K562 (cell line): Measurements from ENCODE around the gene MYO1B. TPM values are rescaled to one million over a fixed set of nuclear protein-coding genes. Genes with fewer than 3 reads are reported as not detected.

Experiments used
- ATAC-seq: fragments of 200-7000 bp; cut with Tn5 transposase; 3 replicates; pipeline ENCODE4 v1.9.1; 2020; ENCODE audit warnings: moderate library complexity
- BruUV-seq: library from RNA; stranded (reverse); fragments of 400-500 nt; replicated peaks from 2 replicates; lab custom pipeline; 2021; lab: Mats Ljungman, UMichigan
- CTCF ChIA-PET: fragments of 300-600 bp; formaldehyde crosslinking; extraction: SDS; loops from one replicate; lab custom pipeline; 2021; ENCODE audit warnings: low intra/inter-chr PET ratio; lab: Yijun Ruan, JAX
- POLR2A ChIA-PET: fragments of 300-600, 350-650 bp; sonication (Branson Sonifier 250); formaldehyde crosslinking; extraction: SDS; loops from one replicate; lab custom pipeline; 2021; ENCODE audit warnings: antibody characterized with exemption, inconsistent platforms; lab: Yijun Ruan, JAX
- DNase-seq, 4 experiments: peaks; one replicate each; pipeline versions ENCODE4 v3.0.0 to v3.0.0-alpha.2; 2011 to 2018; ENCODE audit warnings: low spot score in 3 of 4, mixed read lengths in 3 of 4; ENCODE audit errors: extremely low read depth in 1 of 4
- FAIRE-seq: peaks from 2 replicates; lab custom pipeline; 2011; peaks lifted over from hg19 to GRCh38; lab: Jason Lieb, UNC
- H2AFZ ChIP-seq: 2 replicates; pipeline ENCODE4 v1.6.0; 2011; ENCODE audit warnings: low read depth, low read length, control low read depth, inconsistent platforms
- H3K27ac ChIP-seq: fragments of 200-600 bp; 3 replicates; pipeline ENCODE4 v1.8.0; 2011; ENCODE audit warnings: low read depth, mild to moderate bottlenecking, control low read depth, inconsistent platforms, low read length, moderate library complexity, mixed read lengths; ENCODE audit errors: extremely low read depth
- H3K27me3 ChIP-seq, 2 experiments: fragments of 300-600 bp in 1 of 2; 2 replicates in 1 of 2; 3 replicates in 1 of 2; pipeline versions ENCODE4 v1.6.0 to v1.8.0; 2011; ENCODE audit warnings: inconsistent platforms in 2 of 2, low read length in 2 of 2, mild to moderate bottlenecking in 1 of 2, mixed read lengths in 1 of 2, moderate library complexity in 1 of 2; ENCODE audit not compliant: control insufficient read depth in 2 of 2, insufficient read depth in 2 of 2
- H3K36me3 ChIP-seq: fragments of 300-600 bp; 3 replicates; pipeline ENCODE4 v1.8.0; 2011; ENCODE audit warnings: mild to moderate bottlenecking, low read length, inconsistent platforms; ENCODE audit not compliant: control insufficient read depth, insufficient read depth
- H3K4me1 ChIP-seq, 2 experiments: fragments of 200-600 bp in 1 of 2; replicated peaks in 1 of 2; 2 replicates in 1 of 2; 3 replicates in 1 of 2; pipeline versions ENCODE4 v1.5.1 to v1.8.0; 2011; ENCODE audit warnings: inconsistent platforms in 2 of 2, low read length in 2 of 2, mild to moderate bottlenecking in 1 of 2, mixed read lengths in 1 of 2, moderate library complexity in 1 of 2; ENCODE audit not compliant: control insufficient read depth in 2 of 2, insufficient read depth in 2 of 2
- H3K4me2 ChIP-seq: 2 replicates; pipeline ENCODE4 v1.6.1; 2011; ENCODE audit warnings: low read length, control low read depth, inconsistent platforms, mixed read lengths; ENCODE audit not compliant: insufficient read depth
- H3K4me3 ChIP-seq: fragments of 200-600 bp; sonication (generic), shearing (Covaris generic); 2 replicates; pipeline ENCODE4 v1.5.1; 2016; ENCODE audit warnings: control low read depth, inconsistent platforms
- H3K79me2 ChIP-seq: fragments of 200-600 bp; 3 replicates; pipeline ENCODE4 v1.8.0; 2011; ENCODE audit warnings: low read length, inconsistent platforms; ENCODE audit not compliant: control insufficient read depth, insufficient read depth
- H3K9ac ChIP-seq, 2 experiments: 2 replicates each; pipeline versions ENCODE4 v1.6.0 to v1.6.1; 2011; ENCODE audit warnings: low read depth in 2 of 2, low read length in 2 of 2, control low read depth in 1 of 2, inconsistent platforms in 1 of 2, mild to moderate bottlenecking in 1 of 2, mixed read lengths in 1 of 2; ENCODE audit not compliant: insufficient read depth in 1 of 2
- H3K9me1 ChIP-seq: one replicate; pipeline ENCODE4 v1.6.0; 2011; ENCODE audit warnings: inconsistent platforms, mild to moderate bottlenecking, low read length, moderate library complexity; ENCODE audit not compliant: control insufficient read depth, insufficient read depth
- H3K9me3 ChIP-seq: replicated peaks from 2 replicates; pipeline ENCODE4 v1.5.1; 2011; ENCODE audit warnings: low read depth, low read length, inconsistent platforms; ENCODE audit not compliant: control insufficient read depth, insufficient read depth
- H4K20me1 ChIP-seq: replicated peaks from 2 replicates; pipeline ENCODE4 v1.6.1; 2011; ENCODE audit warnings: low read length, inconsistent platforms, mixed read lengths; ENCODE audit not compliant: control insufficient read depth, insufficient read depth
- ATF7 ChIP-seq: fragments of 450-650 bp; IDR thresholded peaks from 2 replicates; pipeline ENCODE4 v1.7.1; 2014; ENCODE audit warnings: mild to moderate bottlenecking, moderate library complexity
- CBX3 ChIP-seq, 2 experiments: IDR thresholded peaks; 1 replicate in 1 of 2; 2 replicates in 1 of 2; pipeline ENCODE4 v1.6.1; 2012; ENCODE audit warnings: inconsistent platforms in 2 of 2, low read length in 2 of 2, borderline replicate concordance in 1 of 2, control low read depth in 1 of 2
- ESRRB ChIP-seq: fragments of 250-450 bp; sonication (Bioruptor Pico); IDR thresholded peaks from 2 replicates; pipeline ENCODE4 v1.5.0; 2020; ENCODE audit warnings: mild to moderate bottlenecking, moderate library complexity, borderline replicate concordance
- MEF2A ChIP-seq: IDR thresholded peaks from 2 replicates; pipeline ENCODE4 v1.6.1; 2011; ENCODE audit warnings: low read depth, mild to moderate bottlenecking, low read length, moderate library complexity; ENCODE audit not compliant: control insufficient read depth
- NR2C1 ChIP-seq, 2 experiments: fragments of 450-650 bp; IDR thresholded peaks; 2 replicates each; pipeline ENCODE4 v1.6.1; 2017; ENCODE audit warnings: mild to moderate bottlenecking in 2 of 2, antibody characterized with exemption in 1 of 2, inconsistent platforms in 1 of 2, missing compliant biosample characterization in 1 of 2, missing genetic modification characterization in 1 of 2
- POLR2AphosphoS5 ChIP-seq: IDR thresholded peaks from 2 replicates; pipeline ENCODE4 v1.6.1; 2011; ENCODE audit warnings: mild to moderate bottlenecking, low read depth, low read length, moderate library complexity; ENCODE audit not compliant: control insufficient read depth, insufficient read depth
- RBM34 ChIP-seq: fragments of 200-400 bp; formaldehyde crosslinking; IDR thresholded peaks from 2 replicates; pipeline ENCODE4 v1.6.1; 2018; ENCODE audit warnings: low read length, borderline replicate concordance; ENCODE audit not compliant: insufficient read depth
- SLC30A9 ChIP-seq: fragments of 250-450 bp; sonication (Bioruptor Pico); IDR thresholded peaks from 2 replicates; pipeline ENCODE4 v1.8.0; 2022; ENCODE audit warnings: mild to moderate bottlenecking, moderate library complexity
- SREBF2 ChIP-seq: sonication (generic); formaldehyde crosslinking; IDR thresholded peaks from 2 replicates; pipeline ENCODE4 v1.4.0; 2020; ENCODE audit warnings: mild to moderate bottlenecking, missing genetic modification reagents
- ZBTB17 ChIP-seq: fragments of 450-650 bp; formaldehyde crosslinking; IDR thresholded peaks from 2 replicates; pipeline ENCODE4 v1.4.0; 2020; ENCODE audit warnings: mild to moderate bottlenecking
- ZFPM2 ChIP-seq: fragments of 250-450 bp; sonication (Bioruptor Pico); IDR thresholded peaks from 2 replicates; pipeline ENCODE4 v1.5.1; 2022; ENCODE audit warnings: mild to moderate bottlenecking
- ZNF134 ChIP-seq: fragments of 250-450 bp; sonication (Bioruptor Pico); conservative IDR thresholded peaks from 2 replicates; pipeline ENCODE4 v1.4.0; 2020
- WGBS: fragments of 100-300 bp; shearing (Covaris generic); methylation state at CpG from one replicate; pipeline ENCODE4 v1.1.6; 2016; ENCODE audit warnings: low coverage, mixed read lengths; ENCODE audit not compliant: insufficient coverage; ENCODE audit errors: missing lambda C conversion rate; 5-methylcytosine and 5-hydroxymethylcytosine counted together
- in situ Hi-C: fragments of 300-500 bp; cut with MboI; formaldehyde crosslinking; loops from 4 replicates; pipeline ENCODE4 v1.15.0; 2018; ENCODE audit warnings: inconsistent platforms, mixed read lengths
- intact Hi-C: fragments of 100-400 bp; cut with micrococcal nuclease; formaldehyde crosslinking; loops from 2 replicates; pipeline ENCODE4 v1.14.2; 2022
- polyA plus RNA-seq, 8 experiments: library from polyadenylated mRNA; depleted of rRNA in 4 of 8; stranded (reverse) in 5 of 8; unstranded in 3 of 8; fragments of >200 nt; fragmentation: Nextera tagmentation in 2 of 8; fragmentation: Illumina TruSeq in 1 of 8; extraction: Ambion mirVana in 2 of 8; extraction: Trizol in 1 of 8; gene quantifications; 2 replicates each; pipeline versions ENCODE4 v1.2.1 to v1.2.3, GENCODE V29; 2011 to 2014; ENCODE audit warnings: inconsistent platforms in 1 of 8, missing spikeins in 1 of 8
- total RNA-seq, 7 experiments: library from RNA; depleted of rRNA in 6 of 7; stranded (reverse); fragments of >200 nt in 6 of 7; fragmentation: Illumina TruSeq in 2 of 7; extraction: Trizol in 2 of 7; gene quantifications; 2 replicates each; pipeline versions ENCODE4 v1.2.1 to v1.2.3, GENCODE V29; 2011 to 2021; ENCODE audit warnings: low replicate concordance in 1 of 7
- TF ChIP-seq, protein P1 (sequence below): fragments of 450-650 bp; IDR thresholded peaks from 2 replicates; pipeline ENCODE4 v1.6.1; 2017; ENCODE audit warnings: antibody characterized with exemption, mild to moderate bottlenecking
- TF ChIP-seq, protein P2 (sequence below): sonication (generic); formaldehyde crosslinking; IDR thresholded peaks from 2 replicates; pipeline ENCODE4 v1.8.1; 2023; ENCODE audit warnings: missing genetic modification reagents, mild to moderate bottlenecking, borderline replicate concordance

Gene MYO1B
- total and polyA plus RNA-seq, 9 of the 15 experiments (the other 6 are each of a cell fraction or from before 2014, with no cell fraction given) = 0.04 to 0.33 (median 0.20) TPM; not detected in 5

- in situ Hi-C loops = no loop called here
- no peak for TF ChIP-seq ZNF134
- TF ChIP-seq, protein P1, sequence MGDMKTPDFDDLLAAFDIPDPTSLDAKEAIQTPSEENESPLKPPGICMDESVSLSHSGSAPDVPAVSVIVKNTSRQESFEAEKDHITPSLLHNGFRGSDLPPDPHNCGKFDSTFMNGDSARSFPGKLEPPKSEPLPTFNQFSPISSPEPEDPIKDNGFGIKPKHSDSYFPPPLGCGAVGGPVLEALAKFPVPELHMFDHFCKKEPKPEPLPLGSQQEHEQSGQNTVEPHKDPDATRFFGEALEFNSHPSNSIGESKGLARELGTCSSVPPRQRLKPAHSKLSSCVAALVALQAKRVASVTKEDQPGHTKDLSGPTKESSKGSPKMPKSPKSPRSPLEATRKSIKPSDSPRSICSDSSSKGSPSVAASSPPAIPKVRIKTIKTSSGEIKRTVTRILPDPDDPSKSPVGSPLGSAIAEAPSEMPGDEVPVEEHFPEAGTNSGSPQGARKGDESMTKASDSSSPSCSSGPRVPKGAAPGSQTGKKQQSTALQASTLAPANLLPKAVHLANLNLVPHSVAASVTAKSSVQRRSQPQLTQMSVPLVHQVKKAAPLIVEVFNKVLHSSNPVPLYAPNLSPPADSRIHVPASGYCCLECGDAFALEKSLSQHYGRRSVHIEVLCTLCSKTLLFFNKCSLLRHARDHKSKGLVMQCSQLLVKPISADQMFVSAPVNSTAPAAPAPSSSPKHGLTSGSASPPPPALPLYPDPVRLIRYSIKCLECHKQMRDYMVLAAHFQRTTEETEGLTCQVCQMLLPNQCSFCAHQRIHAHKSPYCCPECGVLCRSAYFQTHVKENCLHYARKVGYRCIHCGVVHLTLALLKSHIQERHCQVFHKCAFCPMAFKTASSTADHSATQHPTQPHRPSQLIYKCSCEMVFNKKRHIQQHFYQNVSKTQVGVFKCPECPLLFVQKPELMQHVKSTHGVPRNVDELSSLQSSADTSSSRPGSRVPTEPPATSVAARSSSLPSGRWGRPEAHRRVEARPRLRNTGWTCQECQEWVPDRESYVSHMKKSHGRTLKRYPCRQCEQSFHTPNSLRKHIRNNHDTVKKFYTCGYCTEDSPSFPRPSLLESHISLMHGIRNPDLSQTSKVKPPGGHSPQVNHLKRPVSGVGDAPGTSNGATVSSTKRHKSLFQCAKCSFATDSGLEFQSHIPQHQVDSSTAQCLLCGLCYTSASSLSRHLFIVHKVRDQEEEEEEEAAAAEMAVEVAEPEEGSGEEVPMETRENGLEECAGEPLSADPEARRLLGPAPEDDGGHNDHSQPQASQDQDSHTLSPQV = no peak
- no peak for TF ChIP-seq ATF7
- TF ChIP-seq, protein P2, sequence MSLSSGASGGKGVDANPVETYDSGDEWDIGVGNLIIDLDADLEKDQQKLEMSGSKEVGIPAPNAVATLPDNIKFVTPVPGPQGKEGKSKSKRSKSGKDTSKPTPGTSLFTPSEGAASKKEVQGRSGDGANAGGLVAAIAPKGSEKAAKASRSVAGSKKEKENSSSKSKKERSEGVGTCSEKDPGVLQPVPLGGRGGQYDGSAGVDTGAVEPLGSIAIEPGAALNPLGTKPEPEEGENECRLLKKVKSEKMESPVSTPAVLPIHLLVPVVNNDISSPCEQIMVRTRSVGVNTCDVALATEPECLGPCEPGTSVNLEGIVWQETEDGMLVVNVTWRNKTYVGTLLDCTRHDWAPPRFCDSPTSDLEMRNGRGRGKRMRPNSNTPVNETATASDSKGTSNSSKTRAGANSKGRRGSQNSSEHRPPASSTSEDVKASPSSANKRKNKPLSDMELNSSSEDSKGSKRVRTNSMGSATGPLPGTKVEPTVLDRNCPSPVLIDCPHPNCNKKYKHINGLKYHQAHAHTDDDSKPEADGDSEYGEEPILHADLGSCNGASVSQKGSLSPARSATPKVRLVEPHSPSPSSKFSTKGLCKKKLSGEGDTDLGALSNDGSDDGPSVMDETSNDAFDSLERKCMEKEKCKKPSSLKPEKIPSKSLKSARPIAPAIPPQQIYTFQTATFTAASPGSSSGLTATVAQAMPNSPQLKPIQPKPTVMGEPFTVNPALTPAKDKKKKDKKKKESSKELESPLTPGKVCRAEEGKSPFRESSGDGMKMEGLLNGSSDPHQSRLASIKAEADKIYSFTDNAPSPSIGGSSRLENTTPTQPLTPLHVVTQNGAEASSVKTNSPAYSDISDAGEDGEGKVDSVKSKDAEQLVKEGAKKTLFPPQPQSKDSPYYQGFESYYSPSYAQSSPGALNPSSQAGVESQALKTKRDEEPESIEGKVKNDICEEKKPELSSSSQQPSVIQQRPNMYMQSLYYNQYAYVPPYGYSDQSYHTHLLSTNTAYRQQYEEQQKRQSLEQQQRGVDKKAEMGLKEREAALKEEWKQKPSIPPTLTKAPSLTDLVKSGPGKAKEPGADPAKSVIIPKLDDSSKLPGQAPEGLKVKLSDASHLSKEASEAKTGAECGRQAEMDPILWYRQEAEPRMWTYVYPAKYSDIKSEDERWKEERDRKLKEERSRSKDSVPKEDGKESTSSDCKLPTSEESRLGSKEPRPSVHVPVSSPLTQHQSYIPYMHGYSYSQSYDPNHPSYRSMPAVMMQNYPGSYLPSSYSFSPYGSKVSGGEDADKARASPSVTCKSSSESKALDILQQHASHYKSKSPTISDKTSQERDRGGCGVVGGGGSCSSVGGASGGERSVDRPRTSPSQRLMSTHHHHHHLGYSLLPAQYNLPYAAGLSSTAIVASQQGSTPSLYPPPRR (CRISPR knock-in tag) = no peak
- no peak for TF ChIP-seq MEF2A
- no peak for TF ChIP-seq ESRRB (CRISPR knock-in tag)
- TF ChIP-seq CBX3 (IDR thresholded peaks at IDR 0.05; ENCODE audit: borderline replicate concordance in 1 of 2, low read length in 2 of 2) = no peak
- no peak for TF ChIP-seq ZBTB17
- no peak for TF ChIP-seq SLC30A9
- no peak for TF ChIP-seq POLR2AphosphoS5
- no peak for TF ChIP-seq RBM34
- TF ChIP-seq NR2C1 (IDR thresholded peaks at IDR 0.05) = no peak
- no peak for TF ChIP-seq NR2C1 (tag; IDR thresholded peaks at IDR 0.05)
- TF ChIP-seq SREBF2 (CRISPR knock-in tag) = no peak
- no peak for TF ChIP-seq ZFPM2 (CRISPR knock-in tag)
Measured at GRCh38 chr2:191374366-191374765, 129.2 kb downstream of the MYO1B start.

More at GRCh38 chr2:191374366-191374765, 129.2 kb downstream of the MYO1B start:
- DNase-seq (no peak), ATAC-seq (no peak), FAIRE-seq (no peak)
- ChIA-PET POLR2A (no interaction called here), CTCF (no interaction called here)
- Histone ChIP-seq H4K20me1 (no peaks in the 10 kb centered on the region), H3K79me2 (no peaks in the 10 kb centered on the region), H3K27me3 (no peaks in the 10 kb centered on the region), H3K9me3 (no peaks in the 10 kb centered on the region), H3K9ac (no peak overlapping the region), H3K36me3 (no peaks in the 10 kb centered on the region), H2AFZ (no peak overlapping the region), H3K4me2 (no peak overlapping the region), H3K9me1 (no peaks in the 10 kb centered on the region), H3K4me1 (no peaks in the 10 kb centered on the region; a peak in 2 of 5 replicates), H3K4me3 (no peak overlapping the region), H3K27ac (no peak overlapping the region)
- WGBS = 0% methylated on average over 4 of the region's 4 CpGs
- intact Hi-C loops = no loop called here
- no TSS peak for BruUV-seq
